Measurements from ENCODE around the gene SLC35G3.

GRCh38 chr17:35170968-35171771, 23.0 kb downstream of the SLC35G3 start:
- TF ChIP-seq CTCF (IDR thresholded peaks at IDR 0.05): peak in 3 of 4 donors; percentile 9 to 27 (median 19)
- TF ChIP-seq POLR2A (IDR thresholded peaks at IDR 0.05): no peak
